Pancreas (tissue), 10 donors: Measurements from ENCODE around the gene CRCP. TPM values are rescaled to one million over a fixed set of nuclear protein-coding genes. Genes with fewer than 3 reads are reported as not detected.
"Not testable (repeated sequence)": the region's sequence is repeated elsewhere in the genome, so short reads cannot be mapped to it uniquely, and the experiment has no call there.

Experiments
- ATAC-seq, 4 donors: fragments of 200-7000 bp; cut with Tn5 transposase; one replicate each; pipeline versions ENCODE4 v1.8.0 to v1.9.1; 2020; ENCODE audit warnings: mild to moderate bottlenecking in 4 of 4, moderate library complexity in 4 of 4
- DNase-seq, 6 donors: peaks; one replicate each; pipeline ENCODE4 v3.0.0-alpha.2; 2020
- FAIRE-seq: peaks from 2 replicates; lab custom pipeline; 2012; peaks lifted over from hg19 to GRCh38; lab: Jason Lieb, UNC
- H3K27ac ChIP-seq, 4 donors: fragments of 200-600 bp; sonication (generic); 1 replicate in 3 of 4; 2 replicates in 1 of 4; pipeline versions ENCODE4 v1.5.0 to v1.8.0; 2020
- H3K27me3 ChIP-seq, 4 donors: fragments of 200-600 bp; one replicate each; pipeline ENCODE4 v1.8.0; 2021
- H3K36me3 ChIP-seq, 3 donors: fragments of 200-600 bp; sonication (generic) in 1 of 3; one replicate each; pipeline versions ENCODE4 v1.5.0 to v1.8.0; 2020 to 2021
- H3K4me1 ChIP-seq, 3 donors: fragments of 200-600 bp; one replicate each; pipeline ENCODE4 v1.8.0; 2021
- H3K4me3 ChIP-seq, 4 donors: fragments of 200-600 bp; sonication (generic) in 2 of 4; one replicate each; pipeline versions ENCODE4 v1.5.0 to v1.8.0; 2020 to 2021
- H3K9me3 ChIP-seq, 4 donors: fragments of 200-600 bp; one replicate each; pipeline ENCODE4 v1.8.0; 2021
- WGBS, 2 donors: extraction: QIAGEN DNeasy Blood & Tissue Kit; methylation state at CpG; one replicate each; pipeline ENCODE4 v1.1.7; 2013; 5-methylcytosine and 5-hydroxymethylcytosine counted together
- intact Hi-C, 3 donors: fragments of 100-400 bp; cut with DNase I; formaldehyde crosslinking; loops; one replicate each; pipeline versions ENCODE4 v1.11.1 to v1.14.2; 2022
- polyA plus RNA-seq, 2 donors: library from polyadenylated mRNA; stranded (reverse); fragments of 200-250 nt; gene quantifications; one replicate each; pipeline ENCODE4 v1.2.3, GENCODE V29; 2013
- total RNA-seq, 6 donors: library from RNA; stranded (reverse); fragmentation: NEBNext Ultra II Directional in 4 of 6; extraction: Animal tissue kit (Norgen Biotek cat#: 25700) in 4 of 6; gene quantifications; one replicate each; pipeline versions ENCODE4 v1.2.1 to v1.2.4, GENCODE V29; 2021 to 2023
- TF ChIP-seq, protein P1 (sequence below), 4 donors: fragments of 200-600 bp; sonication (generic) in 3 of 4; IDR thresholded peaks; one replicate each; pipeline versions ENCODE4 v1.5.0 to v1.8.0; 2021; ENCODE audit warnings: antibody characterized with exemption in 4 of 4
- donor health status: healthy with polysubstance abuse.
- donor health status: DM: no; HTN: no; CAD: no; lungs with moderate emphysema.
- donor health status: DM: no; HTN: no; CAD: no.
- donor health status: control.
- donor health status: control.
- donor health status: Bipolar disorder and iron deficiency.
- donor health status: DM: yes; HTN: yes; CAD: no.
- donor health status: DM: no; HTN: no; CAD: no.
- donor health status: DM: no; HTN: no; CAD: no.
- donor health status: DM: yes; HTN: yes; CAD: no.

The CRCP gene
- total RNA-seq (10 to 100 TPM; 17.1 to 28.2 (median 19.0) TPM), polyA plus RNA-seq (10 to 100 TPM; 12.9 to 13.5 TPM)

DNA sequence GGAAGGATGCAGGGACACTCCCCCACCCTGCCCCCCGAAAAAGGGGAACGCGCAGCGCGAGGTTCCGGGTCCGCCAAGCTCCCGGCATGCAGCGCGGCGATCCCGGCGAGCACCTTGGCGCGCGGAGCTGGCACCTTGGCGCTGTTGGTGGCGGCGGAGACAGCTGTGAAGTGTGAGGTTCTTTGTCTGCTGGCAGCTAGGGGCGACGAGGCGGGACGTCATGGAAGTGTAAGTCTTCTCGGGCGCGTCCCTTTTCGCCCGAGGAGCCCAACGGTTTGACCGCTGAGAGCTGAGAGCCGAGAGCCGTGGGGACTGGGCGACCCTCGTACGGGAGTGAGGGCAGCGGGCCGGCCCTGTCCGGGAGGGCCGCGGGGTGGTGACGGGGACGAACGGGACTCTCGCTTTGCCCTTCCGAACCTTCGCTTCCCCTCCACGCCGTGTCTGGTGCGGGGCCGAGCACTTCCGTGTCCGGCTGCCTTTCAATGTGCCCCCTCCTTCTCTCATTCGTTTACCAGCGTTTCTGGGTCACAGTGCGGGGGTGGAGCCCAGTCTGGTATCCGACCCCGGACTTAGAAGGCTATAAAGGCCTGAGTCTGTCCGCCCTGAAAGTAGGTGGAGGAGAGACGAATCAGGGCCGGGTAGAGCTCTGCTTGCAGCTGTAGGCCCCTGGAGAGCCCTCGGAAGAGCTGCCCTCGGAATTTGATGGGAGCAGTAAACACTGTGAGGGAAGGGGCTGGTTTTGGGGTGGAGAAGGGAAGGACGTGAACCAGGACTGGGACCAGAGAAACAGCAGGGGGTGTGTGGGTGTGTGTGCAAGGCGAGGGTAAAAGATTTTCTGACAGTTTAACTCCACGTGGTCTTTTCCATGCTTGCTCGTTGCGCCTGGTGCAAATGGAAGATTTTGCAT, at the start of gene CRCP:
CRCP (plus strand) TSS at position 105 of the 907 bp plus-strand sequence; CDS start at position 221, 116 bp downstream.
- WGBS, 2 donors, result 0% methylated on average over 59 to 67 of the region's 67 CpGs
- Histone ChIP-seq H3K4me1 (peaks cover 14 to 26% (median 22%) of the 10 kb centered on the region in 3 donors), H3K27ac (peak within 1 kb of the TSS; percentile 90 to 96 (median 94)), H3K4me3 (peak within 1 kb of the TSS; percentile 73 to 81 (median 77)), H3K36me3 (no peaks in the 10 kb centered on the region), H3K9me3 (no peaks in the 10 kb centered on the region), H3K27me3 (no peaks in the 10 kb centered on the region)
- intact Hi-C loops, result no loop called here
- peak; percentile 78 to 92 (median 86) for DNase-seq
- ATAC-seq, result peak; percentile 95 to 97 (median 96)
- TF ChIP-seq, protein P1, sequence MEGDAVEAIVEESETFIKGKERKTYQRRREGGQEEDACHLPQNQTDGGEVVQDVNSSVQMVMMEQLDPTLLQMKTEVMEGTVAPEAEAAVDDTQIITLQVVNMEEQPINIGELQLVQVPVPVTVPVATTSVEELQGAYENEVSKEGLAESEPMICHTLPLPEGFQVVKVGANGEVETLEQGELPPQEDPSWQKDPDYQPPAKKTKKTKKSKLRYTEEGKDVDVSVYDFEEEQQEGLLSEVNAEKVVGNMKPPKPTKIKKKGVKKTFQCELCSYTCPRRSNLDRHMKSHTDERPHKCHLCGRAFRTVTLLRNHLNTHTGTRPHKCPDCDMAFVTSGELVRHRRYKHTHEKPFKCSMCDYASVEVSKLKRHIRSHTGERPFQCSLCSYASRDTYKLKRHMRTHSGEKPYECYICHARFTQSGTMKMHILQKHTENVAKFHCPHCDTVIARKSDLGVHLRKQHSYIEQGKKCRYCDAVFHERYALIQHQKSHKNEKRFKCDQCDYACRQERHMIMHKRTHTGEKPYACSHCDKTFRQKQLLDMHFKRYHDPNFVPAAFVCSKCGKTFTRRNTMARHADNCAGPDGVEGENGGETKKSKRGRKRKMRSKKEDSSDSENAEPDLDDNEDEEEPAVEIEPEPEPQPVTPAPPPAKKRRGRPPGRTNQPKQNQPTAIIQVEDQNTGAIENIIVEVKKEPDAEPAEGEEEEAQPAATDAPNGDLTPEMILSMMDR (IDR thresholded peaks at IDR 0.05), result no peak
- no peak for FAIRE-seq

DNA sequence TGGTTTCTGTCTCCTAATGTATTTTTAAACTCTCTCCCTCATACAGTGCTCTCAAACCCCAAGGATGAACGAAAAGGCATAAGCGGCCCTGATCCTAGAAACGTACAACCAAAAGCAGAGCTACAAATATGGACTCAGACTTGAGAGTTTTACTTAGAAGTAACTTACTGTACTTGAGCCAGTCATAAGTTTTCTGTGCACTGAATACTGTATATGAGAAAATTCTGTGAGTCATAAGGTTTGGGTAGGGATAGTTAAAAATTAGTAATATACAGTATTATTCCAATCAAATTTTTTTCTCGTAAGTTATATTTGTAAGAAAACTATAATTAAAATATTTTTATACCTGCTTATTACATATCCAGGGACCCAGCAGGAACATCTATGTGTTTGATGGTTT, 44.9 kb upstream of the CRCP start:
- Histone ChIP-seq H3K36me3 (no peaks in the 10 kb centered on the region), H3K4me3 (no peak overlapping the region), H3K27ac (no peak overlapping the region), H3K27me3 (no peaks in the 10 kb centered on the region), H3K9me3 (no peaks in the 10 kb centered on the region), H3K4me1 (no peaks in the 10 kb centered on the region)
- FAIRE-seq (no peak), DNase-seq (no peak), ATAC-seq (no peak)
- 90 to 92% methylated on average over 4 of the region's 4 CpGs for WGBS, 2 donors
- TF ChIP-seq, protein P1 (IDR thresholded peaks at IDR 0.05), result no peak
- intact Hi-C loops, result no loop called here

DNA sequence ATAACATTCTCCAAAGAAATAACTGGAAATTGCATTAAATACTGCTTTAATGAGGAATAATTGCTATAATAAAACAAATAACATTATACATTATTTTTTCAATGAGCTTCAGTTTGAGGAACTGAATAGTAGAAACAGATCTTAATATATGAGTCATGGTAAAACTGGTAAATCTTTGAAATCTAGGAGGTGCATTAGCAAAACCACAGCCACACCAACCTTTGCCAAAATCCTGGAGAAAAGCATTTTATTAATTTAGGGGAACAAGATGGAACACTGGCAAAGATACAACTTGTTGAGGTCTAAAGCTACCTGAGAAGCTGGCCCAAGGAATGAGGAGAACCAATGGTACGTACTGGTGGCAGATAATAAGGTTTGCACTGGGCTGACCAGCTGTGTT, 44.4 kb upstream of the CRCP start:
- FAIRE-seq, result no peak

DNA sequence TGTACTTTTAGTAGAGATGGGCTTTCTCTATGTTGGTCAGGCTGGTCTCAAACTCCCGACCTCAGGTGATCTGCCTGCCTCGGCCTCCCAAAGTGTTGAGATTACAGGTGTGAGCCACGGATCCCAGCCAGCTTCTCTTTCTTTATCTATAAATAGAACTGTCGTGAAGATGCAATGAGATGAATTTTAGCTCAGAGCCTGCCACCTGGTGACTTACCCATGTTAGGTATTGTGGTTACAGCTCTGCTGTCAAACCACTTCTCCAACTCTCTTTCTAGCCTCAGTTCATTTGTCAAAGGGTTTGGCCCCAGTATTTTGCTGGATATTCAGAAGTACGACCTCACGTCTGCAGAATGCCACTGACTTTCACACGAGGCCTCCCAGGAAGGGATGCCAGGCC, 42.4 kb upstream of the CRCP start:
- WGBS, 2 donors, result 31 to 41% methylated on average over 7 of the region's 7 CpGs
- not testable (repeated sequence) for FAIRE-seq, DNase-seq

More for the DNA sequence above, 44.4 kb upstream of the CRCP start:
- no peaks in the 10 kb centered on the region for H3K9me3 ChIP-seq
- no peak overlapping the region for H3K4me3 ChIP-seq
- H3K36me3 ChIP-seq, result no peaks in the 10 kb centered on the region
- WGBS, 2 donors, result 67 to 76% methylated on average over 1 of the region's 1 CpG
- TF ChIP-seq, protein P1 (IDR thresholded peaks at IDR 0.05), result no peak
- no peak overlapping the region for H3K27ac ChIP-seq
- intact Hi-C loops, result no loop called here
- ATAC-seq, result no peak
- no peak for DNase-seq
- no peaks in the 10 kb centered on the region for H3K4me1 ChIP-seq
- H3K27me3 ChIP-seq, result no peaks in the 10 kb centered on the region

DNA sequence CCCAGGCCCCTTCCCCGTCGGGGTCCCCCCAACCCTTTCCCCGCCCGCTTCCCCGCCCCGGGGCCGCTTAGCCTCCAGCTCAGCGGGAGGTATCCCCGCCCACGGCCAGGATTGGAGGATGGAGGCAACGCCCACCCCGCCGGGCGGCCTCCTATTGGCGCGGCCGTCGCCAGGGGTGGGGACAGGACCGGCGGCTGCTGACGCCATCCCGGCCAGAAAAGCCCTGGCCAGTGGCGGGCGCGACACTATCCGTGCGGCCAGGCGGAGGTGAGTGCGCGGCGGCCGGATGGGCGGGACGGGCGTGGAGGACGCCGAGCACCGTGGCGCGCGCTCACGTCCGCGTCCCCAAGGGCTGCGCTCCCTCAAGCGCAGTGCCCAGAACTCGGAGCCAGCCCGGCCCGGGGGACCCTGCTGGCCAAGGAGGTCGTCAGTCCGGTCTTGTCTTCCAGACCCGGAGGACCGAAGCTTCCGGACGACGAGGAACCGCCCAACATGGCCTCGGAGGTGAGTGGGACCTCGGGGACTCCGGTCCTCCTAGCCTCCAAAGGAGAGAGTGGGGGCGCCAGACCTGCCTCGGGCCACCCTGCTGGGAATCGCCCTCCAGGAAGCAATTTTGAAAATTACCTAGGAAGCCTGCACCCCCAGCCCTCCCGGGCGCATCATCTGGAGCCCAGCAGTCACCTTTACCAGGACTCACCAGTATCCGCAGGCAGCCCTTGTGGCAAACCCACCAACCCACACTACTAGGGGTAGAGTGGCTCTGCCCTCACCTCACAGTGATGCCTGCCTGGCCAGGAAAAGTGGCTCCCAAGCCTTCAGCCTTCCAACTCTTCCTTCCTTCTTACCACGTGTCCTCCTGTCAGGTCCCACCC, 38.8 kb upstream of the CRCP start, which contains the start of gene ASL:
ASL (plus strand) TSS at position 230 of the 872 bp plus-strand sequence; CDS start at position 493, 263 bp downstream.
- peak; percentile 93 to 98 (median 96) for DNase-seq
- ATAC-seq, result peak; percentile 99
- Histone ChIP-seq H3K36me3 (no peaks in the 10 kb centered on the region), H3K27ac (peak within 1 kb of the TSS; percentile 29 to 68 (median 66)), H3K4me1 (peaks cover 0 to 7% (median 4%) of the 10 kb centered on the region in 3 donors), H3K27me3 (no peaks in the 10 kb centered on the region), H3K9me3 (no peaks in the 10 kb centered on the region), H3K4me3 (peak within 1 kb of the TSS; percentile 64 to 93 (median 72))
- intact Hi-C loops, result no loop called here
- FAIRE-seq, result no peak
- WGBS, 2 donors, result 0% methylated on average over 49 to 67 of the region's 67 CpGs
- TF ChIP-seq, protein P1 (IDR thresholded peaks at IDR 0.05), result no peak

More for the DNA sequence above, 42.4 kb upstream of the CRCP start:
- ATAC-seq, intact Hi-C loops, H3K9me3 ChIP-seq, H3K27ac ChIP-seq, H3K4me3 ChIP-seq, H3K4me1 ChIP-seq, H3K36me3 ChIP-seq, H3K27me3 ChIP-seq: not testable (repeated sequence)
